Mesendoderm (in vitro differentiated cells): ENCODE results near the gene FNDC3B.

Source experiments
- DNase-seq: peaks from one replicate; pipeline ENCODE4 v3.0.0; 2013
- H2AK5ac ChIP-seq: 2 replicates; pipeline ENCODE4 v1.6.1; 2013; ENCODE audit warnings: low read length, inconsistent platforms
- H2BK120ac ChIP-seq: 2 replicates; pipeline ENCODE4 v1.6.1; 2013; ENCODE audit warnings: low read depth, mild to moderate bottlenecking, low read length, moderate library complexity, mixed read lengths
- H2BK15ac ChIP-seq: replicated peaks from 2 replicates; pipeline ENCODE4 v1.6.1; 2013; ENCODE audit warnings: low read depth, mild to moderate bottlenecking, moderate library complexity
- H2BK5ac ChIP-seq: 2 replicates; pipeline ENCODE4 v1.6.1; 2013; ENCODE audit warnings: low read length, inconsistent platforms
- H3K18ac ChIP-seq: 2 replicates; pipeline ENCODE4 v1.6.1; 2013; ENCODE audit warnings: mild to moderate bottlenecking, low read length, mixed read lengths
- H3K23ac ChIP-seq: one replicate; pipeline ENCODE4 v1.6.1; 2013; ENCODE audit warnings: low read length
- H3K27ac ChIP-seq: 2 replicates; pipeline ENCODE4 v1.5.1; 2013; ENCODE audit warnings: low read depth, mild to moderate bottlenecking, inconsistent platforms, low read length, moderate library complexity
- H3K27me3 ChIP-seq: 2 replicates; pipeline ENCODE4 v1.6.1; 2013; ENCODE audit warnings: low read length, control low read depth, mild to moderate bottlenecking, inconsistent platforms; ENCODE audit not compliant: insufficient read depth, poor library complexity
- H3K36me3 ChIP-seq: 2 replicates; pipeline ENCODE4 v1.6.1; 2013; ENCODE audit warnings: low read length, inconsistent platforms; ENCODE audit not compliant: control insufficient read depth, insufficient read depth
- H3K4ac ChIP-seq: one replicate; pipeline ENCODE4 v1.6.1; 2013; ENCODE audit warnings: low read depth, mild to moderate bottlenecking, low read length, moderate library complexity
- H3K4me1 ChIP-seq: 2 replicates; pipeline ENCODE4 v1.6.1; 2013; ENCODE audit warnings: low read depth, low read length, inconsistent platforms; ENCODE audit not compliant: control insufficient read depth
- H3K4me2 ChIP-seq: 2 replicates; pipeline ENCODE4 v1.6.1; 2013; ENCODE audit warnings: low read length
- H3K4me3 ChIP-seq: 2 replicates; pipeline ENCODE4 v1.5.1; 2013; ENCODE audit warnings: mild to moderate bottlenecking, low read length
- H3K56ac ChIP-seq: one replicate; pipeline ENCODE4 v1.6.1; 2013; ENCODE audit warnings: low read length
- H3K79me1 ChIP-seq: 2 replicates; pipeline ENCODE4 v1.6.1; 2013; ENCODE audit warnings: low read length, inconsistent platforms
- H3K79me2 ChIP-seq: 2 replicates; pipeline ENCODE4 v1.6.1; 2013; ENCODE audit warnings: mild to moderate bottlenecking, low read length; ENCODE audit not compliant: control insufficient read depth, insufficient read depth
- H3K9ac ChIP-seq: 2 replicates; pipeline ENCODE4 v1.6.1; 2013; ENCODE audit warnings: low read length, inconsistent platforms
- H4K5ac ChIP-seq: one replicate; pipeline ENCODE4 v1.6.1; 2013; ENCODE audit warnings: low read length
- H4K8ac ChIP-seq: one replicate; pipeline ENCODE4 v1.6.1; 2013; ENCODE audit warnings: low read depth, mild to moderate bottlenecking, control low read depth, low read length, moderate library complexity
- WGBS: extraction: QIAGEN DNeasy Blood & Tissue Kit; methylation state at CpG from one replicate; pipeline ENCODE4 v1.1.7; 2013; ENCODE audit warnings: low lambda C conversion rate, missing lambda C conversion rate; ENCODE audit not compliant: insufficient coverage; ENCODE audit errors: extremely low coverage; 5-methylcytosine and 5-hydroxymethylcytosine counted together

The FNDC3B gene

GRCh38 chr3:172189213-172189612 is 149.8 kb downstream of the FNDC3B start:
- no peak overlapping the region for H2BK5ac ChIP-seq
- H4K8ac ChIP-seq, result peak overlapping the region; percentile 28
- H3K56ac ChIP-seq, result no peak overlapping the region
- no peak for DNase-seq
- no peak overlapping the region for H3K4me2 ChIP-seq
- no peak overlapping the region for H4K5ac ChIP-seq
- no peak overlapping the region for H3K23ac ChIP-seq
- no peak overlapping the region for H2AK5ac ChIP-seq
- no peak overlapping the region for H3K9ac ChIP-seq
- no peak overlapping the region for H2BK15ac ChIP-seq
- H3K18ac ChIP-seq, result no peak overlapping the region
- peaks cover 22% of the 10 kb centered on the region for H3K79me2 ChIP-seq
- no peak overlapping the region for H3K4me3 ChIP-seq
- H3K36me3 ChIP-seq, result no peaks in the 10 kb centered on the region
- WGBS, result no CpG with 5 or more reads among the region's 2 CpGs
- H3K79me1 ChIP-seq, result peaks cover 16% of the 10 kb centered on the region
- no peak overlapping the region for H3K27ac ChIP-seq
- H2BK120ac ChIP-seq, result no peak overlapping the region
- no peaks in the 10 kb centered on the region for H3K27me3 ChIP-seq
- H3K4me1 ChIP-seq, result peaks cover 1% of the 10 kb centered on the region
- H3K4ac ChIP-seq, result no peak overlapping the region

DNA sequence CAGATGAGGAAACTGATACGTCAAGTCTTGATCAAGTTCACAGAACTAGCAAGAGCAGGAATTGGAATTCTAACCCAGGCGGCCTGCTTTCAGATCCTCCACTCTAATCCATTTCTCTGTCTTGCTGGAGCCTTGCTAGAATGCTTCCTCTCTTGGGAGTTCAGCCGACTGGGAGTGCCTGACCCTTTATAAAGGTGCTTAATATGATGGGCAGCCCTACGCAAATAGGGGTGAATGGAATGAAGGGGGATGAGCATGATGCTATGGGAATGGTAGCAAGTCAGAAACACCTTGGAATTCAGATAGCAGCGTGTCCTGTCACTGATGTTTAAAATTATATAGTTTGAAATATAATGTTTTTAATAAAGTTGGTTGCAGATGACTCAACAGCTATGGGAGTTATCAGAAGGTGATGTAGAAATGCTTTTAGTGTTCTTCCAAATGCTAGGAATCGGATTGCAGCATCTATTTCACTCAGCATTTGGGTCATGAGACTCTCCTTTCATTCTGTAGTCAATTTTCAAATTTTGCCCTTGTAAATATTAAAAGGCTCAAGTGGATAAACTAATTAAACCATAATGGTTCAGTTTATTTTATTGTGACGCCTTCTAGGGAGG is 150.7 kb downstream of the FNDC3B start:
- H3K9ac ChIP-seq, result no peak overlapping the region
- H2BK5ac ChIP-seq, result no peak overlapping the region
- H3K18ac ChIP-seq, result no peak overlapping the region
- H3K4me2 ChIP-seq, result no peak overlapping the region
- DNase-seq, result no peak
- H3K36me3 ChIP-seq, result no peaks in the 10 kb centered on the region
- H3K27ac ChIP-seq, result no peak overlapping the region
- H3K56ac ChIP-seq, result no peak overlapping the region
- H3K23ac ChIP-seq, result no peak overlapping the region
- no peak overlapping the region for H2AK5ac ChIP-seq
- no peak overlapping the region for H4K5ac ChIP-seq
- WGBS, result no CpG with 5 or more reads among the region's 7 CpGs
- H3K79me1 ChIP-seq, result peaks cover 16% of the 10 kb centered on the region
- H3K4ac ChIP-seq, result no peak overlapping the region
- H3K27me3 ChIP-seq, result no peaks in the 10 kb centered on the region
- H3K4me1 ChIP-seq, result no peaks in the 10 kb centered on the region
- no peak overlapping the region for H3K4me3 ChIP-seq
- H2BK120ac ChIP-seq, result no peak overlapping the region
- no peak overlapping the region for H2BK15ac ChIP-seq
- no peak overlapping the region for H4K8ac ChIP-seq
- H3K79me2 ChIP-seq, result peaks cover 22% of the 10 kb centered on the region

DNA sequence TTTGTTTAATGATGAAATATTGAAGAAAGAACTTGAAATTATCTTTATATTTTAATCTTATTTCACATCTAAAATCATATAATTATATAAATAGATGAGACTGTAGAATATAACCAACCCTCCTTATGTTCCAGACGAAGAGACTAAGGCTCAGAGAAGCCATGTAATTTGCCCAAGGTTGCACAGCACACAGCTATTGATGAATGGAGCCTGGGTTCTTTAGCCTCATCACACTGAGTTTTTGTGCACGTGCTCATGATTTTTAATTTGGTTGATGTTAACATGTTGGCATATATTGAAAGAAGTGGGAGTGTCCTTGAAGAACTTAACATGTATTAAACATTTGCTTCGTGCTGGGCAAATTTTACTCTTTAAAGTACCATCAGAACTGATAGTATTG is 151.6 kb downstream of the FNDC3B start:
- WGBS, result no CpG with 5 or more reads among the region's 3 CpGs

GRCh38 chr3:172191629-172192028 is 152.3 kb downstream of the FNDC3B start:
- Histone ChIP-seq H3K27ac (no peak overlapping the region), H3K27me3 (no peaks in the 10 kb centered on the region), H3K4me2 (no peak overlapping the region), H4K8ac (no peak overlapping the region), H3K36me3 (no peaks in the 10 kb centered on the region), H4K5ac (no peak overlapping the region), H2AK5ac (no peak overlapping the region), H3K9ac (no peak overlapping the region), H2BK120ac (no peak overlapping the region), H3K18ac (no peak overlapping the region), H3K4me1 (no peaks in the 10 kb centered on the region), H3K4me3 (no peak overlapping the region), H3K79me1 (peaks cover 20% of the 10 kb centered on the region), H3K23ac (no peak overlapping the region), H3K4ac (no peak overlapping the region), H2BK5ac (no peak overlapping the region), H3K56ac (peak overlapping the region; percentile 34), H3K79me2 (peaks cover 30% of the 10 kb centered on the region), H2BK15ac (no peak overlapping the region)
- no CpG with 5 or more reads among the region's 4 CpGs for WGBS
- no peak for DNase-seq

More for the DNA sequence above, 151.6 kb downstream of the FNDC3B start:
- no peak overlapping the region for H3K56ac ChIP-seq
- H3K4me2 ChIP-seq, result no peak overlapping the region
- H2AK5ac ChIP-seq, result no peak overlapping the region
- peaks cover 16% of the 10 kb centered on the region for H3K79me1 ChIP-seq
- no peak overlapping the region for H3K27ac ChIP-seq
- H2BK15ac ChIP-seq, result no peak overlapping the region
- no peak overlapping the region for H3K23ac ChIP-seq
- H4K8ac ChIP-seq, result no peak overlapping the region
- no peak overlapping the region for H3K4ac ChIP-seq
- no peak overlapping the region for H3K18ac ChIP-seq
- H3K4me3 ChIP-seq, result no peak overlapping the region
- H4K5ac ChIP-seq, result no peak overlapping the region
- H3K36me3 ChIP-seq, result no peaks in the 10 kb centered on the region
- peaks cover 24% of the 10 kb centered on the region for H3K79me2 ChIP-seq
- H3K27me3 ChIP-seq, result no peaks in the 10 kb centered on the region
- H3K9ac ChIP-seq, result no peak overlapping the region
- DNase-seq, result no peak
- no peak overlapping the region for H2BK120ac ChIP-seq
- H2BK5ac ChIP-seq, result no peak overlapping the region
- no peaks in the 10 kb centered on the region for H3K4me1 ChIP-seq

GRCh38 chr3:172192830-172193415 is 153.5 kb downstream of the FNDC3B start:
- Histone ChIP-seq H2BK5ac (no peak overlapping the region), H3K18ac (no peak overlapping the region), H3K4me2 (no peak overlapping the region), H3K79me2 (peaks cover 33% of the 10 kb centered on the region), H3K56ac (no peak overlapping the region), H2BK15ac (no peak overlapping the region), H3K79me1 (peaks cover 23% of the 10 kb centered on the region), H3K4me3 (no peak overlapping the region), H3K27me3 (no peaks in the 10 kb centered on the region), H3K9ac (no peak overlapping the region), H2AK5ac (no peak overlapping the region), H4K5ac (no peak overlapping the region), H3K4me1 (no peaks in the 10 kb centered on the region), H3K23ac (no peak overlapping the region), H3K4ac (no peak overlapping the region), H3K27ac (no peak overlapping the region), H3K36me3 (no peaks in the 10 kb centered on the region), H2BK120ac (no peak overlapping the region), H4K8ac (no peak overlapping the region)
- no CpG with 5 or more reads among the region's 3 CpGs for WGBS
- no peak for DNase-seq

GRCh38 chr3:172193436-172193835 is 154.1 kb downstream of the FNDC3B start:
- Histone ChIP-seq H3K9ac (no peak overlapping the region), H2BK120ac (no peak overlapping the region), H3K4me3 (no peak overlapping the region), H3K27me3 (no peaks in the 10 kb centered on the region), H3K79me2 (peaks cover 35% of the 10 kb centered on the region), H3K4me1 (no peaks in the 10 kb centered on the region), H3K27ac (no peak overlapping the region), H2BK5ac (no peak overlapping the region), H4K5ac (no peak overlapping the region), H2AK5ac (no peak overlapping the region), H3K36me3 (no peaks in the 10 kb centered on the region), H2BK15ac (no peak overlapping the region), H3K18ac (no peak overlapping the region), H4K8ac (no peak overlapping the region), H3K23ac (no peak overlapping the region), H3K79me1 (peaks cover 24% of the 10 kb centered on the region), H3K4me2 (no peak overlapping the region), H3K4ac (no peak overlapping the region), H3K56ac (no peak overlapping the region)
- WGBS, result no CpG with 5 or more reads among the region's 1 CpG
- no peak for DNase-seq
